Astrocyte of the spinal cord (primary cell): Measurements from ENCODE around the gene E2F7.

Experiments used
- DNase-seq: peaks from one replicate; pipeline ENCODE4 v3.0.0; 2011; ENCODE audit warnings: low read depth, low spot score
- H3K4me3 ChIP-seq: 2 replicates; pipeline ENCODE4 v1.5.1; 2011; ENCODE audit warnings: low read depth, mild to moderate bottlenecking, low read length, moderate library complexity
- in situ Hi-C: cut with HindIII; loops from 2 replicates; pipeline ENCODE4 v1.10.0; 2017; ENCODE audit warnings: low sequenced_read_pairs
- TF ChIP-seq, protein P1 (sequence below): IDR thresholded peaks from 2 replicates; pipeline ENCODE4 v1.5.1; 2012; ENCODE audit warnings: low read depth, mild to moderate bottlenecking, low read length, inconsistent platforms

E2F7 gene

GRCh38 chr12:77045183-77045582, 20.2 kb downstream of the E2F7 start:
- DNase-seq, result no peak
- no peak overlapping the region for H3K4me3 ChIP-seq
- TF ChIP-seq, protein P1, sequence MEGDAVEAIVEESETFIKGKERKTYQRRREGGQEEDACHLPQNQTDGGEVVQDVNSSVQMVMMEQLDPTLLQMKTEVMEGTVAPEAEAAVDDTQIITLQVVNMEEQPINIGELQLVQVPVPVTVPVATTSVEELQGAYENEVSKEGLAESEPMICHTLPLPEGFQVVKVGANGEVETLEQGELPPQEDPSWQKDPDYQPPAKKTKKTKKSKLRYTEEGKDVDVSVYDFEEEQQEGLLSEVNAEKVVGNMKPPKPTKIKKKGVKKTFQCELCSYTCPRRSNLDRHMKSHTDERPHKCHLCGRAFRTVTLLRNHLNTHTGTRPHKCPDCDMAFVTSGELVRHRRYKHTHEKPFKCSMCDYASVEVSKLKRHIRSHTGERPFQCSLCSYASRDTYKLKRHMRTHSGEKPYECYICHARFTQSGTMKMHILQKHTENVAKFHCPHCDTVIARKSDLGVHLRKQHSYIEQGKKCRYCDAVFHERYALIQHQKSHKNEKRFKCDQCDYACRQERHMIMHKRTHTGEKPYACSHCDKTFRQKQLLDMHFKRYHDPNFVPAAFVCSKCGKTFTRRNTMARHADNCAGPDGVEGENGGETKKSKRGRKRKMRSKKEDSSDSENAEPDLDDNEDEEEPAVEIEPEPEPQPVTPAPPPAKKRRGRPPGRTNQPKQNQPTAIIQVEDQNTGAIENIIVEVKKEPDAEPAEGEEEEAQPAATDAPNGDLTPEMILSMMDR, result no peak
- in situ Hi-C loops, result no loop called here

DNA sequence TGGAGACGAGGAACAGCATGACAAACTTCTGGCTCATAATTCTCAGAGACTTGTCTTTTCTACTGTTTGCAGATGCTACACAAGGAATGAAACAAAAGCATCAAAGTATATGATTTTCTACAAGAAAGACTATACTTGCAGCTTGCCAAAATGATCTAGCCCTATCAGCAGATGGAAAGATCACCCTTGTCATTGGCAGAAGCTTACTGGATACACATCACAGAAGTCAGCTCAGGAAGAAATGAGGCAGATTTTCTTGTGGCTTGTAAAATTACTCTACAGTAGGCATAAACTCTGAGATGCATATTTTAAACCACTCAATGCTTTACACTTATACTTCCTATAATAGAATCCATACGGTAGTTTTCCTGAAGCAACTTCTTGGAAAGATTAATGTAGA, 20.6 kb downstream of the E2F7 start:
- TF ChIP-seq, protein P1, result no peak
- no peak for DNase-seq
- in situ Hi-C loops, result no loop called here
- H3K4me3 ChIP-seq, result no peak overlapping the region

- in situ Hi-C loops, result no loop called here
These were observed 22.5 kb downstream of the E2F7 start for GRCh38 chr12:77042833-77043232.

GRCh38 chr12:77040231-77040630, 25.1 kb downstream of the E2F7 start:
- TF ChIP-seq, protein P1, result no peak
- in situ Hi-C loops, result no loop called here
- DNase-seq, result no peak
- H3K4me3 ChIP-seq, result no peak overlapping the region

More at GRCh38 chr12:77042833-77043232, 22.5 kb downstream of the E2F7 start:
- no peak overlapping the region for H3K4me3 ChIP-seq
- TF ChIP-seq, protein P1, result no peak
- DNase-seq, result no peak

GRCh38 chr12:77035226-77035625, 30.1 kb downstream of the E2F7 start:
- TF ChIP-seq, protein P1, result no peak
- in situ Hi-C loops, result no loop called here
- DNase-seq, result peak; percentile 4
- H3K4me3 ChIP-seq, result no peak overlapping the region

DNA sequence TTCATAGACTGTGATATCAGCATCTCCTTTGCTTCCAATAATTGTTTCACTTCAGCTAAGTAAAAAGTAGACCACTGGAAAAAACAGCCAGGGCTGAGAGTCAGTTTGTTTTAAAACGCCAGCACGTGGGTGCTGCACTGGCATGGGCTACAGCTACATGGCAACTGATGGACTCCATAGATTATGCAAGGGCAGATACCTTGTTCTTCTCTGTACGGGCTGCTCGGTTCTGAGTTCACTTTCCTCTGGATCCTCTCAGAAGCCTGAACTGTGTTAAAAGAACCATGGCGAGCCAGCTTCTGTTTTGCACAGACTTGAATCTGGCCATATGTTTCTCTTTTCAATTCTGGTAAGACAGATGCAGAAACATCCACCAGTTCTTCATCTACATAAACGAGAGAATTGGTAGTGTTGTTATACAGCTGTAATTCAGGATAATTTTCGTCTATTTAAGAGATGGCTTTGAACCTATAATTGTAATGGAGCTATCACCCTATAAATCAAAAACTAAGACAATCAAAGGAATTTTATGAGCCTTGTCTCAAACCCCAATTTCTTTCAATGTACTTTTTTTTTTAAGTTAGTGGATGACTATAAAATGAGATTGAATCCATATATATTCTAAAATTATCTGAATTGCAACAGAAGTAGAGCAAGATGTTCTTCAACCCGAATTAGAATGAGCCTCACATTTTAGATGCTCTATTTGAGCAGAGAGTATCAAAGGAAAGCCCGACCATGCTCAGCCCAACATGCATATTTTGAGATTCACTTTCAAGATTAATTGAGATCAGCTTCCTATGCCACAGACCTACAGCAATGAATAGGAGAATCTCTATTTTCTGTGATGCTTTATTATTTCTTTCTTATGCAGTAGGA, 31.5 kb downstream of the E2F7 start:
- no peak overlapping the region for H3K4me3 ChIP-seq
- in situ Hi-C loops, result no loop called here
- TF ChIP-seq, protein P1, result no peak
- no peak for DNase-seq
